ENCODE measurements around the gene OAS3. TPM values are rescaled to one million over a fixed set of nuclear protein-coding genes. Genes with fewer than 3 reads are reported as not detected.

The OAS3 gene, protein sequence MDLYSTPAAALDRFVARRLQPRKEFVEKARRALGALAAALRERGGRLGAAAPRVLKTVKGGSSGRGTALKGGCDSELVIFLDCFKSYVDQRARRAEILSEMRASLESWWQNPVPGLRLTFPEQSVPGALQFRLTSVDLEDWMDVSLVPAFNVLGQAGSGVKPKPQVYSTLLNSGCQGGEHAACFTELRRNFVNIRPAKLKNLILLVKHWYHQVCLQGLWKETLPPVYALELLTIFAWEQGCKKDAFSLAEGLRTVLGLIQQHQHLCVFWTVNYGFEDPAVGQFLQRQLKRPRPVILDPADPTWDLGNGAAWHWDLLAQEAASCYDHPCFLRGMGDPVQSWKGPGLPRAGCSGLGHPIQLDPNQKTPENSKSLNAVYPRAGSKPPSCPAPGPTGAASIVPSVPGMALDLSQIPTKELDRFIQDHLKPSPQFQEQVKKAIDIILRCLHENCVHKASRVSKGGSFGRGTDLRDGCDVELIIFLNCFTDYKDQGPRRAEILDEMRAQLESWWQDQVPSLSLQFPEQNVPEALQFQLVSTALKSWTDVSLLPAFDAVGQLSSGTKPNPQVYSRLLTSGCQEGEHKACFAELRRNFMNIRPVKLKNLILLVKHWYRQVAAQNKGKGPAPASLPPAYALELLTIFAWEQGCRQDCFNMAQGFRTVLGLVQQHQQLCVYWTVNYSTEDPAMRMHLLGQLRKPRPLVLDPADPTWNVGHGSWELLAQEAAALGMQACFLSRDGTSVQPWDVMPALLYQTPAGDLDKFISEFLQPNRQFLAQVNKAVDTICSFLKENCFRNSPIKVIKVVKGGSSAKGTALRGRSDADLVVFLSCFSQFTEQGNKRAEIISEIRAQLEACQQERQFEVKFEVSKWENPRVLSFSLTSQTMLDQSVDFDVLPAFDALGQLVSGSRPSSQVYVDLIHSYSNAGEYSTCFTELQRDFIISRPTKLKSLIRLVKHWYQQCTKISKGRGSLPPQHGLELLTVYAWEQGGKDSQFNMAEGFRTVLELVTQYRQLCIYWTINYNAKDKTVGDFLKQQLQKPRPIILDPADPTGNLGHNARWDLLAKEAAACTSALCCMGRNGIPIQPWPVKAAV
- total RNA-seq: 1 to 10 TPM; 2.6 to 8.8 (median 4.6) TPM
- 1 to 10 TPM; 1.7 to 2.3 TPM for polyA plus RNA-seq

DNA sequence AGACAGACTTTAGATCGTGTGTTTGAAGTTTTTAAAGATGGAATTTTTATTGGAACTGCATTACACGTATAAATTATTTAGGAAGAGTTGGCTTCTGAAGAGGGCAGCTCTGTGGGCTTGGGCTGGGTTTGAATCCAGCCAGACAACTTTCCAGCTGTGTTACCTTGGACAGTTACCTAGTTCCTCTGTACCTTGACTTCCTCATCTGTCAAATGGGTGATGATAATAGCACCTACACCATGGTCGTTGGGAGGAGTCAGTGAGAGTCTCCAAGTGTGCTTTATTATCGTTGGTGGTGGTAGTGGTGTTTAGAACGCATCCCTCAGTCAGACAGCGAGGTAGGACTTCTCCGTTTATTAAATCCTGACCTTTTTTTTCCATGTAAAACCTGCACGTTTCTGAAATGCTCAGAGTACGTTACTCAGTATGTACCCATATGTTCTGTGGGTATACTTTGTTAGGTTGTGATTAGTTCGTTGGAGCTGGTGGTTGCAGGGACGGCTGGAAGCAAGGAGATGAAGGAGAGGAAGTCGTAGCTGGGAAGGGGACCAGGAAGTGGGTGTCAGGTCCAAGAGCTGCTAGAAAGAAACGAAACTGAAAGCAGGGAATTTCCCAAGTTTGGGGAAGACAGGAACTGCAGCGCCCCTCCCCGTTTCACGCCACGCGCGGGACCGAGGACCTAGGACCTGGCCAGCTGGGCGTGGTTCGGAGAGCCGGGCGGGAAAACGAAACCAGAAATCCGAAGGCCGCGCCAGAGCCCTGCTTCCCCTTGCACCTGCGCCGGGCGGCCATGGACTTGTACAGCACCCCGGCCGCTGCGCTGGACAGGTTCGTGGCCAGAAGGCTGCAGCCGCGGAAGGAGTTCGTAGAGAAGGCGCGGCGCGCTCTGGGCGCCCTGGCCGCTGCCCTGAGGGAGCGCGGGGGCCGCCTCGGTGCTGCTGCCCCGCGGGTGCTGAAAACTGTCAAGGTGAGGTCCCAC lies at the start of gene OAS3:
TSS of gene OAS3 (plus strand) at position 734 of the 979 bp plus-strand sequence. CDS start at position 791, 57 bp downstream.
- no peaks in the 10 kb centered on the region for H3K36me3 ChIP-seq
- peaks cover 0 to 10% (median 6%) of the 10 kb centered on the region in 3 donors for H3K4me1 ChIP-seq
- intact Hi-C loops (cut with DNase I): no loop called here
- 9 to 12% methylated on average over 39 to 50 of the region's 50 CpGs for WGBS, 2 donors
- no peaks in the 10 kb centered on the region for H3K27me3 ChIP-seq
- peak within 1 kb of the TSS; percentile 34 to 72 (median 58) for H3K27ac ChIP-seq
- H3K9me3 ChIP-seq: no peaks in the 10 kb centered on the region
- peak within 1 kb of the TSS; percentile 64 to 78 (median 69) for H3K4me3 ChIP-seq
- TF ChIP-seq, protein P1, sequence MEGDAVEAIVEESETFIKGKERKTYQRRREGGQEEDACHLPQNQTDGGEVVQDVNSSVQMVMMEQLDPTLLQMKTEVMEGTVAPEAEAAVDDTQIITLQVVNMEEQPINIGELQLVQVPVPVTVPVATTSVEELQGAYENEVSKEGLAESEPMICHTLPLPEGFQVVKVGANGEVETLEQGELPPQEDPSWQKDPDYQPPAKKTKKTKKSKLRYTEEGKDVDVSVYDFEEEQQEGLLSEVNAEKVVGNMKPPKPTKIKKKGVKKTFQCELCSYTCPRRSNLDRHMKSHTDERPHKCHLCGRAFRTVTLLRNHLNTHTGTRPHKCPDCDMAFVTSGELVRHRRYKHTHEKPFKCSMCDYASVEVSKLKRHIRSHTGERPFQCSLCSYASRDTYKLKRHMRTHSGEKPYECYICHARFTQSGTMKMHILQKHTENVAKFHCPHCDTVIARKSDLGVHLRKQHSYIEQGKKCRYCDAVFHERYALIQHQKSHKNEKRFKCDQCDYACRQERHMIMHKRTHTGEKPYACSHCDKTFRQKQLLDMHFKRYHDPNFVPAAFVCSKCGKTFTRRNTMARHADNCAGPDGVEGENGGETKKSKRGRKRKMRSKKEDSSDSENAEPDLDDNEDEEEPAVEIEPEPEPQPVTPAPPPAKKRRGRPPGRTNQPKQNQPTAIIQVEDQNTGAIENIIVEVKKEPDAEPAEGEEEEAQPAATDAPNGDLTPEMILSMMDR (IDR thresholded peaks at IDR 0.05): no peak
- DNase-seq (peak; percentile 80 to 90 (median 88)), ATAC-seq (peak; percentile 85 to 96 (median 96)), FAIRE-seq (no peak)

DNA sequence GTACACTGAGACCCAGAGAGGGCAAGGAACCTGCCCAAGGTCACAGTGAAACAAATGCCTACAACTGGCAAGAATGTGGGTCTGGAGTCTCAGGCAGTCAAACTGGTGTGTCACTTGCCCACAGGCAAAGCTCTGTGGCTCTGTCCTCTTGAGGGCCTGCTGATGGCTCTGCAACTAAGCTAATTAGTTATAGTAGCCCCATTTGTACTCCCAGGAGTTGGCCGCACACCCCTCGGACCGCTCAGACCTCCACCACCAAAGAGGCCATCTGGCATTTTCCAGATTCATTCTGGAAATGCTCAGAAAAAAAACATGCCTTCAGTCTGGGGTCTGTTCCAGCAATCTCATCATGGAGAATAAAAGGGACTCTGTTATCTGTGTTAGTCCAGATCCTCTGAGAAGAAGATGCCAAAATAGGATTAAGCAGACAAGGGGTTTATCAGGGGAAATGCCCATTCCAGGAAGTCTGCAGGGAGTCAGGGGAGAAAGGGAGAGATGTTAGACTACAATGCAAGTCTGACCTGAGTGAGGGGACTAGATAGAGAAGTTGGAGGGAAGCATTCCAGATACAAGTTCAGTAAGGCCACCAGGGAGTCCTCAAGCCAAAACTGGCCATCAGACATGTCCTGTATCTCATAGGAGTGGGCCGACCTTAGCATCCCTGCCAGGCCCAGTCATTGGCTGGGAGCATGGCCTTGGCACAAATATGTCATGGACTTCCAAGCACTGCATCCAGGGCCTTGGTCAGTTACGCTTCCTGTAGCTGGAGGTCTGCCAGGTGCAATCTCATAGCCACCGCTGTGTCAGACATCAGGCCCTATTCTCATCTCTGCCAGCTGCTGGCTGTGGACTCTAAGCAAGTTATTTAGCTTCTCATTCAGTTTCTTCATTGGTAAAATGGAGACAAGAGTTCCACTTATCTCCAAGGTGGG lies 46.9 kb upstream of the OAS3 start:
- no peak for DNase-seq
- 71 to 75% methylated on average over 6 of the region's 6 CpGs for WGBS, 2 donors
- intact Hi-C loops (cut with DNase I): no loop called here

DNA sequence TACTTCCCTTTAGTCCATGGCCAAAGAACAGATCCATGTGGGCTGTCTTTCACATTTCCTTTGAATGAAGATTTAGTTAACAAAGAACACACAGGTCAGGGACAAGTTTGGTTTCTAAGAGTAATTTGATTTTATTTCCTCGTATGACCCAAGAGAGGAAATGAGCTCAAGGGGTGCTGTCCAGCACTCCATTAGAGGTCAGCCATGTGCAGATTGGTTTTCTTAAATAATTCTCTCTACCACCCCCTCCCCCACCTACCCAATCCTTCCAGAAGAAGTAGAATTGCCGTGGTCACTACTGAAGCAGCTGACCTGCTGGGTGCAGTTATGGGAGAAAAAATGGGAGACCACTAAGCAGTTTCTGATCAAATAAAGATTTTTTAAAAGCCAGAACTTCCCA lies 45.4 kb upstream of the OAS3 start:
- FAIRE-seq (no peak), DNase-seq (no peak), ATAC-seq (peak in 2 of 4 donors; percentile 22 to 25)
- Histone ChIP-seq H3K36me3 (no peaks in the 10 kb centered on the region), H3K9me3 (no peaks in the 10 kb centered on the region), H3K4me3 (no peak overlapping the region), H3K27me3 (no peaks in the 10 kb centered on the region), H3K27ac (no peak overlapping the region), H3K4me1 (no peaks in the 10 kb centered on the region)
- intact Hi-C loops (cut with DNase I): no loop called here
- WGBS, 2 donors: 50 to 61% methylated on average over 2 of the region's 2 CpGs
- TF ChIP-seq, protein P1 (IDR thresholded peaks at IDR 0.05): no peak

More for the DNA sequence above, 46.9 kb upstream of the OAS3 start:
- FAIRE-seq: no peak
- H3K4me1 ChIP-seq: no peaks in the 10 kb centered on the region
- no peak for ATAC-seq
- TF ChIP-seq, protein P1 (IDR thresholded peaks at IDR 0.05): no peak
- no peaks in the 10 kb centered on the region for H3K9me3 ChIP-seq
- H3K27me3 ChIP-seq: no peaks in the 10 kb centered on the region
- no peaks in the 10 kb centered on the region for H3K36me3 ChIP-seq
- no peak overlapping the region for H3K27ac ChIP-seq
- H3K4me3 ChIP-seq: no peak overlapping the region
